Ascending aorta (tissue), 2 donors: ENCODE data around the gene SPACDR. TPM values are rescaled to one million over a fixed set of nuclear protein-coding genes. Genes with fewer than 3 reads are reported as not detected.

Source experiments
- DNase-seq, 2 donors: peaks; one replicate each; pipeline ENCODE4 v3.0.0-alpha.2; 2019; ENCODE audit warnings: low spot score in 2 of 2
- H3K27ac ChIP-seq, 2 donors: fragments of 200-600 bp; sonication (generic); one replicate each; pipeline ENCODE4 v1.5.1; 2016 to 2017; ENCODE audit warnings: mild to moderate bottlenecking in 1 of 2
- H3K27me3 ChIP-seq: fragments of 200-600 bp; sonication (generic); one replicate; pipeline ENCODE4 v1.5.1; 2017
- H3K36me3 ChIP-seq, 2 donors: fragments of 200-600 bp; sonication (generic); one replicate each; pipeline ENCODE4 v1.5.1; 2016
- H3K4me1 ChIP-seq, 2 donors: fragments of 200-600 bp; sonication (generic); one replicate each; pipeline ENCODE4 v1.5.1; 2016 to 2017; ENCODE audit warnings: mild to moderate bottlenecking in 1 of 2
- H3K4me3 ChIP-seq, 2 donors: fragments of 200-600 bp; sonication (generic); one replicate each; pipeline ENCODE4 v1.5.1; 2016 to 2017; ENCODE audit warnings: mild to moderate bottlenecking in 1 of 2
- H3K9me3 ChIP-seq, 2 donors: fragments of 200-600 bp; sonication (generic); one replicate each; pipeline ENCODE4 v1.5.1; 2016
- intact Hi-C: fragments of 100-400 bp; cut with DNase I; formaldehyde crosslinking; loops from one replicate; pipeline ENCODE4 v1.15.1; 2023
- total RNA-seq: library from RNA; depleted of rRNA; stranded (reverse); fragments of >200 nt; gene quantifications from one replicate; pipeline ENCODE4 v1.1.0, GENCODE V29; 2016
- TF ChIP-seq, protein P1 (sequence below), 3 experiments: fragments of 200-600 bp in 2 of 3; fragments of 450-650 bp in 1 of 3; sonication (generic) in 2 of 3; IDR thresholded peaks; one replicate each; pipeline ENCODE4 v1.5.1; 2016 to 2019; ENCODE audit warnings: antibody characterized with exemption in 3 of 3, mild to moderate bottlenecking in 1 of 3, moderate library complexity in 1 of 3

The SPACDR gene
- total RNA-seq, 1 donor from 2014 or later = not detected

DNA sequence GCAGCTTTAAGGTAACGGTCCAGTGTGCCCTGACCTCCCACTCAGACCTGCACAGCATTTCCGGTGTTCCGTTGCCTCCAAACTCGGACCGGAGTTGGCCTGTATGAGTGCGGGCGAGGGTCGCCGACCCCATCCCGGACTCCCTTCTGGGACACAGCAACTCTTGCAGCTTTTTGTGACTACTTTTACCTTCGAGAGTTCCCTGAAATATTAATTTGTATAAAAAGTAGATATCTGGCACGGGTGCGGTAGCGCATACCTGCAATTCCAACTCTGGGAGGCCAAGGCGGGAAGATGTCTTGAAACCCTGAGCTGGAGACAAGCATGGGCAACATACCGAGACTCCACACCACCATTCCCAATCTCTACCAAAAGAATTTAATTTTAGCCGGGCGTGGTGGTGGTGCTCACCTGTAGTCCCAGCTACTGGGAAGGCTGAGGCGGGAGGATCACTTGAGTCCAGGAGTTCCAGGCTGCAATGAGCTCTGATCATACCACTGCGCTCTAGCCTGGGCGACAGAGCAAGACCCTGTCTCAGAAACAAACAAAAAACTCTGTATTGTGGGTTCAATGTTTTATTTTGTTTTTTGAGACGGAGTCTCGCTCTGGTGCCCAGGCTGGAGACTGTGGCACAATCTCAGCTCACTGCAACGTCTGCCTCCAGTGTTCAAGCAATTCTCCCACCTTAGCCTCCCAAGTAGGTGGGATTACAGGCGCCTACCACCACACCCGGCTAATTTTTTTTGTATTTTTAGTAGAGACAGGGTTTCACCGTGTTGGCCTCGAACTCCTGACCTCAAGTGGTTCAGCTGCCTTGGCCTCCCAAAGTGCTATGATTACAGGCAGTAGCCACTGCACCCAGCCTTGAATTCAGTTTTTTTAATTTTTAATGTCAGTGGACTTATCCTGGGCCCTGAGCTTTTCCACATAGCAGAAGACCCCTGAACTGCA, 26.6 kb downstream of the SPACDR start:
- Histone ChIP-seq H3K36me3 (peaks cover 11 to 26% of the 10 kb centered on the region in 2 donors), H3K27ac (peak overlapping the region; percentile 96 to 98), H3K9me3 (no peaks in the 10 kb centered on the region), H3K27me3 (no peaks in the 10 kb centered on the region), H3K4me3 (peak overlapping the region in 1 of 2 donors; percentile 90), H3K4me1 (peaks cover 4 to 11% of the 10 kb centered on the region in 2 donors)
- TF ChIP-seq, protein P1, sequence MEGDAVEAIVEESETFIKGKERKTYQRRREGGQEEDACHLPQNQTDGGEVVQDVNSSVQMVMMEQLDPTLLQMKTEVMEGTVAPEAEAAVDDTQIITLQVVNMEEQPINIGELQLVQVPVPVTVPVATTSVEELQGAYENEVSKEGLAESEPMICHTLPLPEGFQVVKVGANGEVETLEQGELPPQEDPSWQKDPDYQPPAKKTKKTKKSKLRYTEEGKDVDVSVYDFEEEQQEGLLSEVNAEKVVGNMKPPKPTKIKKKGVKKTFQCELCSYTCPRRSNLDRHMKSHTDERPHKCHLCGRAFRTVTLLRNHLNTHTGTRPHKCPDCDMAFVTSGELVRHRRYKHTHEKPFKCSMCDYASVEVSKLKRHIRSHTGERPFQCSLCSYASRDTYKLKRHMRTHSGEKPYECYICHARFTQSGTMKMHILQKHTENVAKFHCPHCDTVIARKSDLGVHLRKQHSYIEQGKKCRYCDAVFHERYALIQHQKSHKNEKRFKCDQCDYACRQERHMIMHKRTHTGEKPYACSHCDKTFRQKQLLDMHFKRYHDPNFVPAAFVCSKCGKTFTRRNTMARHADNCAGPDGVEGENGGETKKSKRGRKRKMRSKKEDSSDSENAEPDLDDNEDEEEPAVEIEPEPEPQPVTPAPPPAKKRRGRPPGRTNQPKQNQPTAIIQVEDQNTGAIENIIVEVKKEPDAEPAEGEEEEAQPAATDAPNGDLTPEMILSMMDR (IDR thresholded peaks at IDR 0.05) = no peak
- DNase-seq = peak in 1 of 2 donors; percentile 69
- intact Hi-C loops = loop anchor here (5.0 to 10.0 kb wide), 2 partner anchors 175 to 807 kb away; partner anchors contain the start of genes FIS1 and MOSPD3

DNA sequence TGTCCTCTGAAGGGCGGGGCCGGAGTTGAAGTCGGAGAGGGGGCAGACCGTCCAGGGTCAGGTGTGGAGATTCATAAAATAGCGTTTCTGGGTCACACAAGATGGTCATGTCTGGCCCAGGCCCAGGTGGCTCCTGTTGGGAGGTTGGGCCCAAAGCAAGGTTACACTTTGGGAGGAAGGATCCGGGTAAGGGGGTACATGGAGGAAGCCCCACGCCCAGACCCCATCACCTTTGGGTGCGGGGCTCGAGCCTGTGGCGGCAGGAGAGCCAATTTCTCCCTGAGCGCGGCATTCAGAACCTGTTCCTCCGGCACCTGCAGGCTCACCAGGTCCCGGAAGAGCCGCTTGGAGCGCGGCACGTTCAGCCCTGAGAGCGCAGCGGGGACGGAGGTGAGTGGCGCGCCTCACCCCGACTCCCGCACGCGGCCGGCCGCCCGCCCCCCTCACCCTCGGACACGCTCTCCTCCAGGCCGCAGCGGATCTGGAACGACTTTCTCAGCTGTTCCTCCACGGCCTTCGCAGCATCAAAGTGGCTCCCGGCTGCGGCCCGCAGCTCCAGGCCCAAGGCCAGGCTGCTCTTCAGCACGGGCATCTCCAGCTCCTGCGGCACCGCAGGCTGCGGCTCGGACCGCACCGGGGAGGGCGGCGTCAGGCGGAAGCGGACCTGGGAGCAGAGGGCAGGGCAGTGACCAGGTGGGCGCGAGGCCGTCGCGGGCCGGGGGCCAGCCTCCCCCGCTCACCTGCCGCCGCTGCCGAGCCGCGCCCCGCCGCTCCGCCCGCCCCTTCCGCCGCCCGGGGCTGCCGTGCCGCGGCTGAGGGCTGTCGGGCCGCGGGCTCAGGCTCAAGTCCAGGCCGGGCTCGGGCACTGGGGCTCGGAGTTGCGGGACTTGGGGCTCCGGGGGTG, 28.4 kb downstream of the SPACDR start:
- H3K4me1 ChIP-seq = peaks cover 4 to 27% of the 10 kb centered on the region in 2 donors
- intact Hi-C loops = loop anchor here (1.0 to 10.0 kb wide), 3 partner anchors 177 to 809 kb away; partner anchors contain the start of genes FIS1, GNB2 and MOSPD3
- peak in 1 of 2 donors; percentile 68 for DNase-seq

DNA sequence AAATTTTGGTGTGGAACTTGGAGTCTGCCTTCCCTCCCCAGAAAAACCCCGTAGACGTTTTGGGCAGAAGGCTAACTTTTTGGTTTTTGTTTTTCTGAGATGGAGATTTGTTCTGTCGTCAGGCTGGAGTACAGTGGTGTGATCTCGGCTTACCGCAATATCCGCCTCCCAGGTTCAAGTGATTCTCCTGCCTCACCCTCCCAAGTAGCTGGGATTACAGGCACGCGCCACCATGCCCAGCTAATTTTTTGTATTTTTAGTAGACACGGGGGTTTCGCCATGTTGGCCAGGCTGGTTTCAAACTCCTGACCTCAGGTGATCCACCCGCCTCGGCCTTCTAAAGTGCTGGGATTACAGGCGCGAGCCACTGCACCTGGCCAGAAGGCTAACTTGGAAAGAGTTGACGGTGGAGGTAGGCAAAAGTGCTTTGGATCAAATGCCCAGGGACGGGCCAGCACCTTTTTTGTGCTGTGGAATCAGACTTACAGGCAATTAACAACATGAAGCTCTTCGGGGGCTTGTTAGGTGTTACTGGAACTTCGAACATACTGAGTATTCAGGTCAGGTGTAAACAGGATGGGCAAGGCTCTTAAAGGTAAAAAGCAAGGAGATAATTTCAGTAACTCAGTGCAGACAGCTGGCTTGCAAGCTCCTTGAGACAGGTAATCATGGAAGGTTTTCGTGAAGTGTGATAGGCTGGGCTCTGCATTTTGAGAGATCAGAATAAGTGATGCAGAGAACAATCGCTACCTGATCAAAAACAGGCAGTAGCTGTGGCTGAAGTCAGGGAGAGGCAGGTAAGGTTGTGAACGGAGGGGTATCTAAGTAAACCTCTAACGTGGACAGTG, 29.5 kb downstream of the SPACDR start:
- H3K4me3 ChIP-seq = peak overlapping the region; percentile 90

More for the DNA sequence above, 28.4 kb downstream of the SPACDR start:
- TF ChIP-seq, protein P1 (IDR thresholded peaks at IDR 0.05) = no peak
- Histone ChIP-seq H3K4me3 (peak overlapping the region; percentile 90), H3K27me3 (no peaks in the 10 kb centered on the region), H3K27ac (peak overlapping the region; percentile 96 to 98), H3K36me3 (peaks cover 11 to 26% of the 10 kb centered on the region in 2 donors), H3K9me3 (no peaks in the 10 kb centered on the region)

DNA sequence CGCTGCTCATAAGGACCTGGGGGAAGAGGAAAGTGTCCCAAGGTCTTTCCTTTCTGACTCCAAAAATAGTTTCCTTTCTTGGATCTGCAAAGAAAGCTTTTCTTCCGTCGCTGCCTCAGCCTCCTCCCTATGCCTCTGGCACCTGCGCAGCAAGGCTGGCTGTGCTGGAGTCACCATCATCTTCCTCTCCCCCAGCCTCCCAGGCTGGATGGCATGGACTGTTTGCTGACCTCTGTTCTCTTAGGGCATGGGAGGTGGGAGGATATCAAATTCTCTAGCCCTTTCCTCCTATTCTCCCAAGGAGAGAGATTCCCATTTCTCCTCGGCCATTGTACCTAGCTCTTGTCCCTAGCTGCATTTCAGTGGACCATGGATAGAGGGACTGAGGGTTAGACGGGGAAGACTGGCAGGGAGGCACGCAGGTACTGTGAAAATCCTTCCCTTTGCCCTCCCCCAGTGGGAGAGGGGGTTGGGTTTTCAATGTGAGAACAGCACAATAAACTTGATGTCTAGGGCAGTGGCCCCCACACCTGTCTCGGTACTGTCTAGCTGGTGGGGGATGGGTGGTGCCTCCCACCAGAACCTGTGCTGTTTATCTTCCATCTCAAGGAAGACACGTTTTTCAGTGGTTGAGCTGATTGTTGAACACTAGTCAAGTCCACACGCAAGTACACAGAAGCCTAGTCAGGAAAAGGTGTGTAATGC, 30.3 kb downstream of the SPACDR start:
- Histone ChIP-seq H3K4me1 (peaks cover 4 to 29% of the 10 kb centered on the region in 2 donors), H3K9me3 (no peaks in the 10 kb centered on the region), H3K4me3 (no peak overlapping the region), H3K27me3 (no peaks in the 10 kb centered on the region), H3K36me3 (peaks cover 11 to 26% of the 10 kb centered on the region in 2 donors), H3K27ac (peak overlapping the region in 1 of 2 donors; percentile 12)
- DNase-seq = no peak
- intact Hi-C loops = loop anchor here (10.0 kb wide), 1 partner anchor 811 kb away; the partner anchor contains the start of gene FIS1
- TF ChIP-seq, protein P1 (IDR thresholded peaks at IDR 0.05) = no peak

More for the DNA sequence above, 29.5 kb downstream of the SPACDR start:
- H3K9me3 ChIP-seq = no peaks in the 10 kb centered on the region
- H3K4me1 ChIP-seq = peaks cover 4 to 29% of the 10 kb centered on the region in 2 donors
- no peaks in the 10 kb centered on the region for H3K27me3 ChIP-seq
- DNase-seq = peak in 1 of 2 donors; percentile 59
- intact Hi-C loops = loop anchor here (5.0 to 10.0 kb wide), 2 partner anchors 178 to 810 kb away; partner anchors contain the start of genes FIS1 and MOSPD3
- peaks cover 11 to 26% of the 10 kb centered on the region in 2 donors for H3K36me3 ChIP-seq
- TF ChIP-seq, protein P1 (IDR thresholded peaks at IDR 0.05) = no peak
- peak overlapping the region in 1 of 2 donors; percentile 4 for H3K27ac ChIP-seq
